Measurements from ENCODE around the gene SP3.

The SP3 gene

DNA sequence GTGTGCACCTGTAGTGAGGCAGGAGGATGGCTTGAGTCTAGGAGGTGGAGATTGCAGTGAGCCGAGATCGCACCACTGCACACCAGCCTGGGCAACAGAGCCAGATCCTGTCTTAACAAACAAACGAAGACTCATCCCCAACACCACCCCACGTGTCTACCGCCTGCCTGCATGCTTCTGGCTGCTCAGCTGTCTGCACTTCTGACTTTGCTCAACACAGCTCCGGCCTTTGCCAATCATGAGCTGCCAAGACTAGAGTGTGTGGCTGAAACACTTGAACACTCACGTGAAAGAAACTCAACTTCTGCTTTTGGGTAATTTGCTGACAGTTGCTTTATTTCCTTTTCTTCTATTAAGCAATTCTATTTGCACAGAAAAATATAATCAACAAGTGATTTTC is 32.1 kb upstream of the SP3 start:
- Histone ChIP-seq H3K9ac (ENCODE audit: low read depth, low read length) (no peak overlapping the region), H4K20me1 (ENCODE audit: insufficient read depth, low read length) (no peaks in the 10 kb centered on the region), H3K27ac (ENCODE audit: low read length) (no peak overlapping the region), H3K4me2 (ENCODE audit: insufficient read depth, low read length) (no peak overlapping the region), H2AFZ (ENCODE audit: low read depth, low read length) (no peak overlapping the region), H3K27me3 (ENCODE audit: insufficient read depth, low read length, poor library complexity) (no peaks in the 10 kb centered on the region), H3K79me2 (ENCODE audit: insufficient read depth, low read length) (no peaks in the 10 kb centered on the region), H3K9me3 (ENCODE audit: insufficient read depth, low read length, severe bottlenecking) (no peaks in the 10 kb centered on the region), H3K4me3 (ENCODE audit: low read depth in 1 of 2, low read length in 2 of 2) (no peak overlapping the region), H3K4me1 (ENCODE audit: insufficient read depth, low read length) (no peaks in the 10 kb centered on the region), H3K36me3 (ENCODE audit: insufficient read depth, low read length) (no peaks in the 10 kb centered on the region)
- TF ChIP-seq EZH2 (IDR thresholded peaks at IDR 0.05; ENCODE audit: borderline replicate concordance, low read depth, low read length, severe bottlenecking), result no peak
- TF ChIP-seq, protein P1, sequence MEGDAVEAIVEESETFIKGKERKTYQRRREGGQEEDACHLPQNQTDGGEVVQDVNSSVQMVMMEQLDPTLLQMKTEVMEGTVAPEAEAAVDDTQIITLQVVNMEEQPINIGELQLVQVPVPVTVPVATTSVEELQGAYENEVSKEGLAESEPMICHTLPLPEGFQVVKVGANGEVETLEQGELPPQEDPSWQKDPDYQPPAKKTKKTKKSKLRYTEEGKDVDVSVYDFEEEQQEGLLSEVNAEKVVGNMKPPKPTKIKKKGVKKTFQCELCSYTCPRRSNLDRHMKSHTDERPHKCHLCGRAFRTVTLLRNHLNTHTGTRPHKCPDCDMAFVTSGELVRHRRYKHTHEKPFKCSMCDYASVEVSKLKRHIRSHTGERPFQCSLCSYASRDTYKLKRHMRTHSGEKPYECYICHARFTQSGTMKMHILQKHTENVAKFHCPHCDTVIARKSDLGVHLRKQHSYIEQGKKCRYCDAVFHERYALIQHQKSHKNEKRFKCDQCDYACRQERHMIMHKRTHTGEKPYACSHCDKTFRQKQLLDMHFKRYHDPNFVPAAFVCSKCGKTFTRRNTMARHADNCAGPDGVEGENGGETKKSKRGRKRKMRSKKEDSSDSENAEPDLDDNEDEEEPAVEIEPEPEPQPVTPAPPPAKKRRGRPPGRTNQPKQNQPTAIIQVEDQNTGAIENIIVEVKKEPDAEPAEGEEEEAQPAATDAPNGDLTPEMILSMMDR (IDR thresholded peaks at IDR 0.05; ENCODE audit: borderline replicate concordance, extremely low read depth, low read length, poor library complexity, severe bottlenecking), result no peak
- DNase-seq (no peak), ATAC-seq (ENCODE audit: insufficient read depth, low read depth) (no peak)

DNA sequence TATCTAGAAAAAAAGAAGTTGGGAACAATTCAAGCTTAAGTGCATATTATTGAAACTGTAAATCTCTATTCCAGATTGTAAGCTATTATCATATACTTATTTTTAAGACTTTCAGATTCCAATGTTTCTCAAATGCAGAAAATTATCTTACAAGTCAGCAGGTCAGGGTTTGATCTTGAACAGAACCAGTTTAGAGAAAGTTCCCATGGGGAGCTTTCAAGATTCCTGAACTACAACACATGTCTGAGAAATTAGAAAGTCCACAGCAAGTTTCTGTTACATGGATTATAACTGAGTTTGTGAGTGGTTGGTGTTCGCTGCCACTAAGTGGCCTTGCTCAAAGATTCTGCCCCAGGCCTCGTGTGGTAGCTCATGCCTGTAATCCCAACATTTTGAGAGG is 31.6 kb upstream of the SP3 start:
- Histone ChIP-seq H3K4me1 (ENCODE audit: insufficient read depth, low read length) (no peaks in the 10 kb centered on the region), H3K4me2 (ENCODE audit: insufficient read depth, low read length) (no peak overlapping the region), H3K79me2 (ENCODE audit: insufficient read depth, low read length) (no peaks in the 10 kb centered on the region), H3K27ac (ENCODE audit: low read length) (no peak overlapping the region), H3K9me3 (ENCODE audit: insufficient read depth, low read length, severe bottlenecking) (no peaks in the 10 kb centered on the region), H3K9ac (ENCODE audit: low read depth, low read length) (no peak overlapping the region), H4K20me1 (ENCODE audit: insufficient read depth, low read length) (no peaks in the 10 kb centered on the region), H3K27me3 (ENCODE audit: insufficient read depth, low read length, poor library complexity) (no peaks in the 10 kb centered on the region), H2AFZ (ENCODE audit: low read depth, low read length) (no peak overlapping the region), H3K4me3 (ENCODE audit: low read depth in 1 of 2, low read length in 2 of 2) (no peak overlapping the region), H3K36me3 (ENCODE audit: insufficient read depth, low read length) (no peaks in the 10 kb centered on the region)
- TF ChIP-seq EZH2 (IDR thresholded peaks at IDR 0.05; ENCODE audit: borderline replicate concordance, low read depth, low read length, severe bottlenecking), result no peak
- TF ChIP-seq, protein P1 (IDR thresholded peaks at IDR 0.05; ENCODE audit: borderline replicate concordance, extremely low read depth, low read length, poor library complexity, severe bottlenecking), result no peak
- ATAC-seq (ENCODE audit: insufficient read depth, low read depth) (no peak), DNase-seq (no peak)

DNA sequence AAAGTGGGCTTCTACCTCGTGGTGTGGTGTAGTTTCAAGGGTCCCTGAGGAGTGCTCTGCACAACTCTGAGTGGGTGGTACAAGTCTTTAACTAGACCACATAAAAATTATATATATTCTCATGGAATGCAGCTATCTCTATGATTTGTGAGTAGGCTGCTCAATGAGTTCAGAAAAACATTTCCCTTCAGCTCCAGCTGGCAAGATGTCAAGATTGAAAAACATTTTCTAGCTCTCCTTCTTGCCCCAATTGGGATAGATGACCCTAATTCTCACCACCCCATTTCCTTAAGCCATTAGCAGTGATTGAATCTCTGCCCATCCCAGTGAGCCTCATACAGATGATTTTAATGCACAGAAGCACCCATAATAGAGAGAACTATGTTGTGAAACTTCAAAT is 28.3 kb upstream of the SP3 start:
- H3K9ac ChIP-seq (ENCODE audit: low read depth, low read length), result no peak overlapping the region
- TF ChIP-seq, protein P1 (IDR thresholded peaks at IDR 0.05; ENCODE audit: borderline replicate concordance, extremely low read depth, low read length, poor library complexity, severe bottlenecking), result no peak
- no peak for TF ChIP-seq EZH2 (IDR thresholded peaks at IDR 0.05; ENCODE audit: borderline replicate concordance, low read depth, low read length, severe bottlenecking)
- no peak overlapping the region for H2AFZ ChIP-seq (ENCODE audit: low read depth, low read length)
- H3K4me1 ChIP-seq (ENCODE audit: insufficient read depth, low read length), result no peaks in the 10 kb centered on the region
- no peaks in the 10 kb centered on the region for H3K79me2 ChIP-seq (ENCODE audit: insufficient read depth, low read length)
- no peaks in the 10 kb centered on the region for H3K9me3 ChIP-seq (ENCODE audit: insufficient read depth, low read length, severe bottlenecking)
- no peaks in the 10 kb centered on the region for H3K36me3 ChIP-seq (ENCODE audit: insufficient read depth, low read length)
- no peak overlapping the region for H3K4me2 ChIP-seq (ENCODE audit: insufficient read depth, low read length)
- no peaks in the 10 kb centered on the region for H3K27me3 ChIP-seq (ENCODE audit: insufficient read depth, low read length, poor library complexity)
- ATAC-seq (ENCODE audit: insufficient read depth, low read depth) (no peak), DNase-seq (no peak)
- no peak overlapping the region for H3K4me3 ChIP-seq (ENCODE audit: low read depth in 1 of 2, low read length in 2 of 2)
- H4K20me1 ChIP-seq (ENCODE audit: insufficient read depth, low read length), result no peaks in the 10 kb centered on the region
- no peak overlapping the region for H3K27ac ChIP-seq (ENCODE audit: low read length)

All from DND-41 (cell line).